ENCODE measurements around the gene AGBL4.

Gene AGBL4

GRCh38 chr1:48735796-48736195 lies 1288.0 kb downstream of the AGBL4 start:
- TF ChIP-seq CTCF (IDR thresholded peaks at IDR 0.05; ENCODE audit: low read depth, low read length) = no peak
- DNase-seq (ENCODE audit: extremely low read depth, low read depth) = no peak

GRCh38 chr1:48730164-48730910 lies 1293.4 kb downstream of the AGBL4 start:
- DNase-seq (ENCODE audit: extremely low read depth, low read depth) = no peak
- no peak for TF ChIP-seq CTCF (IDR thresholded peaks at IDR 0.05; ENCODE audit: low read depth, low read length)

- TF ChIP-seq CTCF (IDR thresholded peaks at IDR 0.05; ENCODE audit: low read depth, low read length) = no peak
- no peak for DNase-seq (ENCODE audit: extremely low read depth, low read depth)
Observed at GRCh38 chr1:48728584-48728983, 1295.2 kb downstream of the AGBL4 start.

GRCh38 chr1:48726557-48727215 lies 1297.1 kb downstream of the AGBL4 start:
- TF ChIP-seq CTCF (IDR thresholded peaks at IDR 0.05; ENCODE audit: low read depth, low read length) = no peak
- DNase-seq (ENCODE audit: extremely low read depth, low read depth) = no peak

GRCh38 chr1:48726139-48726538 lies 1297.6 kb downstream of the AGBL4 start:
- no peak for TF ChIP-seq CTCF (IDR thresholded peaks at IDR 0.05; ENCODE audit: low read depth, low read length)
- DNase-seq (ENCODE audit: extremely low read depth, low read depth) = no peak

GRCh38 chr1:48725341-48726046 lies 1298.3 kb downstream of the AGBL4 start:
- no peak for DNase-seq (ENCODE audit: extremely low read depth, low read depth)
- no peak for TF ChIP-seq CTCF (IDR thresholded peaks at IDR 0.05; ENCODE audit: low read depth, low read length)

GRCh38 chr1:48720929-48721328 lies 1302.8 kb downstream of the AGBL4 start:
- TF ChIP-seq CTCF (IDR thresholded peaks at IDR 0.05; ENCODE audit: low read depth, low read length) = no peak
- DNase-seq (ENCODE audit: extremely low read depth, low read depth) = no peak

All from AG09319 (cell line).